ENCODE data around the gene SEMA3B.
A peak's percentile ranks its signal among the peaks of the same experiment; 100 is the strongest.

SEMA3B gene

DNA sequence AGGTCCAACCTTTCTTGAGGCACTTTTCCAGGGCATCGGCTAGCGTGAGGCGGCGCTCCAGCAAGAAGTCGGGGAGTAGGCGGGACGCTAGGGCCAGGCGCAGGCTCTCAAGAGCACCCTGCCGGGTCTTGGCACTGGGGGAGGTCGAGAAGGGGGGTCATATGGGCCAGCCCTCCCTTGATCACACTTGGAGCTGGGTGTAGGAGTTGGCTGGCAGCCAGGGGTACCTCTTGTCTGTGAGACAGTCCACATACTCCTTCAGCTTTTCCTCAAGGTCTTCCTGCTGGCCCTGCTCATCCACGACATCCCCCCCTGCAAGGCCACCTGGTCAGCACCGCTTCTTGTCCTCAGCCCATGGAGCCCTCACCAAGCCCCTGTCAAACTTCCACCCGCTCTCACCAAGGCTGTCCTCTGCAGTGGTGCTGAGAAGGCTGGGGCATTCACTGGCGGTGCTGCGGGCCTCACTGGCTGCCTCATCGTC lies 21.3 kb downstream of the SEMA3B start:
- Histone ChIP-seq H4K20me1 (ENCODE audit: insufficient read depth, low read length) (no peaks in the 10 kb centered on the region), H3K79me2 (ENCODE audit: low read length) (peaks cover 37% of the 10 kb centered on the region), H3K27me3 (ENCODE audit: low read depth, low read length) (no peaks in the 10 kb centered on the region), H3K27ac (ENCODE audit: low read length) (no peak overlapping the region), H3K9ac (ENCODE audit: low read length) (no peak overlapping the region), H3K4me2 (ENCODE audit: low read length) (peak overlapping the region; percentile 93; the same call in 1 of the 2 replicates), H3K4me1 (ENCODE audit: low read length) (peaks cover 11% of the 10 kb centered on the region), H2AFZ (ENCODE audit: low read depth, low read length) (no peak overlapping the region), H3K9me3 (ENCODE audit: insufficient read depth, low read length) (no peaks in the 10 kb centered on the region), H3K36me3 (replicated peaks; ENCODE audit: low read depth, low read length) (peaks cover 48% of the 10 kb centered on the region), H3K4me3 (ENCODE audit: low read length) (peak overlapping the region; percentile 96)
- no peak for TF ChIP-seq EZH2phosphoT487 (IDR thresholded peaks at IDR 0.05; ENCODE audit: low read depth)
- TF ChIP-seq, protein P1, sequence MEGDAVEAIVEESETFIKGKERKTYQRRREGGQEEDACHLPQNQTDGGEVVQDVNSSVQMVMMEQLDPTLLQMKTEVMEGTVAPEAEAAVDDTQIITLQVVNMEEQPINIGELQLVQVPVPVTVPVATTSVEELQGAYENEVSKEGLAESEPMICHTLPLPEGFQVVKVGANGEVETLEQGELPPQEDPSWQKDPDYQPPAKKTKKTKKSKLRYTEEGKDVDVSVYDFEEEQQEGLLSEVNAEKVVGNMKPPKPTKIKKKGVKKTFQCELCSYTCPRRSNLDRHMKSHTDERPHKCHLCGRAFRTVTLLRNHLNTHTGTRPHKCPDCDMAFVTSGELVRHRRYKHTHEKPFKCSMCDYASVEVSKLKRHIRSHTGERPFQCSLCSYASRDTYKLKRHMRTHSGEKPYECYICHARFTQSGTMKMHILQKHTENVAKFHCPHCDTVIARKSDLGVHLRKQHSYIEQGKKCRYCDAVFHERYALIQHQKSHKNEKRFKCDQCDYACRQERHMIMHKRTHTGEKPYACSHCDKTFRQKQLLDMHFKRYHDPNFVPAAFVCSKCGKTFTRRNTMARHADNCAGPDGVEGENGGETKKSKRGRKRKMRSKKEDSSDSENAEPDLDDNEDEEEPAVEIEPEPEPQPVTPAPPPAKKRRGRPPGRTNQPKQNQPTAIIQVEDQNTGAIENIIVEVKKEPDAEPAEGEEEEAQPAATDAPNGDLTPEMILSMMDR (IDR thresholded peaks at IDR 0.05; ENCODE audit: low read depth, low read length), result no peak

DNA sequence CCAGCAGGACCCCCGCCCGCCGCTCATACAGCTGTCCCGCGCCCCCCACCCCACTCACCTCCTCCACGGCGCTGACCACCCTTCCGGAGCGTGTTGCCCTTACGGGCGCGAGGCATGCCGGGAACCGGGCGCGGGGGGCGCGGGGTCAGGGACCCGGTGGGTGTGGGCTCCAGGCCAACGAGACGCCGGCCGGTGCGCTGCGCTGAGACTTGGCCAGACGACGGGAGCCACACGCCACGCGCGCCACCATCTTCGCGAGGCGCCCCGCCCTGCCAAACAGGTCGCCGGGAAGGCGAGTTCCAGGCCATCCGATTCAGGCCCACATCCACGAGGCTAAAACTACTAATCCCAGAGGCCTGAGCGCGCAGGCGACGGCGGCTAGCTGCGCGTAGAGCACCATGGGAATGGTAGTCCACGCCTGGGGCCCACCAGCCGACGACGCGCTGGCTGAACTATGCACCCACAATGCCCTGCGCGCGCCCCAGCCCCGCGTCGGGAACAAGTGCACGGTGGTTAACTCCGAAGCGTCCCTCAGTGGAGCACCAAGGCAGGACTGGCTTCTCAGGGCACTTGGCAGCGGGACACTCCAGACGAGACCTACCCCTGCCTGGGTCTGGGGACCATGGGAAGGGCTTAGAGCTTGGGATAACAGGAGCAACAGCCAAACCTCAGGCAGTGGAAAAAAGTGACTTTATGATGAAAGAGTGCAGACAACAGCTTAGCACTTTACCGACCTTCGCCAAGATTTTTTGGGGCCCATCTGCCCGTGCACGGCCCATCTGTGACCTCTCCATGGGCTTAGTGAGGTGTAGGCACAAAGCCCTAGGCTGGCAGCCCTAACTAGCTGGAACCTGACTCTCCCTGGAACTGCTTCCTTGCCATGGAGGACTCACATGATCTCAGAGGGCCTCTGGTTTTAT lies 23.5 kb downstream of the SEMA3B start, which contains the start of gene IFRD2:
Gene IFRD2, minus strand, starts transcription at position 271 of the 920 bp plus-strand sequence. Its CDS starts 155 bp downstream, at position 116.
- peak within 1 kb of the TSS; percentile 97 for H3K9ac ChIP-seq (ENCODE audit: low read length)
- no peak for TF ChIP-seq EZH2phosphoT487 (IDR thresholded peaks at IDR 0.05; ENCODE audit: low read depth)
- TF ChIP-seq, protein P1 (IDR thresholded peaks at IDR 0.05; ENCODE audit: low read depth, low read length), result 0 out of 2 replicates have a peak, but pooled peaks have one; percentile 5
- H3K79me2 ChIP-seq (ENCODE audit: low read length), result peaks cover 37% of the 10 kb centered on the region
- H3K27me3 ChIP-seq (ENCODE audit: low read depth, low read length), result no peaks in the 10 kb centered on the region
- H3K4me3 ChIP-seq (ENCODE audit: low read length), result peak within 1 kb of the TSS; percentile 96
- no peaks in the 10 kb centered on the region for H4K20me1 ChIP-seq (ENCODE audit: insufficient read depth, low read length)
- H3K27ac ChIP-seq (ENCODE audit: low read length), result peak within 1 kb of the TSS; percentile 65
- peaks cover 11% of the 10 kb centered on the region for H3K4me1 ChIP-seq (ENCODE audit: low read length)
- peaks cover 33% of the 10 kb centered on the region for H3K36me3 ChIP-seq (replicated peaks; ENCODE audit: low read depth, low read length)
- peak within 1 kb of the TSS; percentile 2; the same call in 1 of the 2 replicates for H2AFZ ChIP-seq (ENCODE audit: low read depth, low read length)
- H3K9me3 ChIP-seq (ENCODE audit: insufficient read depth, low read length), result no peaks in the 10 kb centered on the region
- peak within 1 kb of the TSS; percentile 93 for H3K4me2 ChIP-seq (ENCODE audit: low read length)

DNA sequence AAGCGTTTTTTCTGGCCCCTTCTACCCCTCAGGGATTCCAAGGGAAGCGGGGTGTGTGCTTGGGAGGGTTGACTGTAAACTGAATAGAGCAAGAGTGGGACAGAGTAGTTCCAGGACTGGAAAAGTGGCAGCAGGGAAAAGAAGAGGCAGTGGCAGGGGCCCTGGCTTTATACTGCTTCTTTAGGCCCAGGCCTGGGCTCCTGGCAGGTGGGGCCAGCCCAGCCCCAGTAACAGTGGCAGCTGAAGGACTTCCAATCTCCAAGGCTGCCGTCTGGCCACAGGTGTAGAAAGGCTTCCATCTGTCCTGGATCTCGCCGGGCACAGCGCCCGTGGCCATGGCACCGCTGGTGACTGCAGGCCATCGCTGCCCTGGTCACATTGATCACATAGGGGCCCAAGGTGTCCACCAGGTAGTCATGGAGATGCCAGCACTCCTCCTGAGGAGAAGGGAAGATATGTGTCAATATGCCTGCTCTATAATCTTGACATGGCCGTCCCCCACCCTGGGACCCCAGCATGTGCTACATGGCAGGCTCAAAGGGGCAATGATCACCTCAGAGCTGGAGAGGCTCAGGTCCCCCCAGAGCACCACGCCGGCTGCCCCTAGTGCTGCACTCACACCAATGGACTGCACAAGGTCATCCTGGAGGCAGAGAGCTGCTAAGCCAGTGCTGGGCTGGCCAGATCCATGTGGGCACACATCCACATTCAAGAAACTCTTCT lies 24.3 kb downstream of the SEMA3B start:
- H3K4me2 ChIP-seq (ENCODE audit: low read length), result peak overlapping the region; percentile 83
- peaks cover 16% of the 10 kb centered on the region for H3K4me1 ChIP-seq (ENCODE audit: low read length)
- no peaks in the 10 kb centered on the region for H3K9me3 ChIP-seq (ENCODE audit: insufficient read depth, low read length)
- peaks cover 25% of the 10 kb centered on the region for H3K36me3 ChIP-seq (replicated peaks; ENCODE audit: low read depth, low read length)
- peak overlapping the region; percentile 71 for H3K9ac ChIP-seq (ENCODE audit: low read length)
- no peaks in the 10 kb centered on the region for H4K20me1 ChIP-seq (ENCODE audit: insufficient read depth, low read length)
- H3K27ac ChIP-seq (ENCODE audit: low read length), result peak overlapping the region; percentile 28
- H2AFZ ChIP-seq (ENCODE audit: low read depth, low read length), result no peak overlapping the region
- peaks cover 41% of the 10 kb centered on the region for H3K79me2 ChIP-seq (ENCODE audit: low read length)
- no peaks in the 10 kb centered on the region for H3K27me3 ChIP-seq (ENCODE audit: low read depth, low read length)
- H3K4me3 ChIP-seq (ENCODE audit: low read length), result peak overlapping the region; percentile 96
- no peak for TF ChIP-seq EZH2phosphoT487 (IDR thresholded peaks at IDR 0.05; ENCODE audit: low read depth)
- TF ChIP-seq, protein P1 (IDR thresholded peaks at IDR 0.05; ENCODE audit: low read depth, low read length), result no peak
